ENCODE data around the gene EFCAB14. TPM values are rescaled to one million over a fixed set of nuclear protein-coding genes. Genes with fewer than 3 reads are reported as not detected.

EFCAB14 gene
- total RNA-seq, 1 experiment from 2014 or later = 52.5 TPM

DNA sequence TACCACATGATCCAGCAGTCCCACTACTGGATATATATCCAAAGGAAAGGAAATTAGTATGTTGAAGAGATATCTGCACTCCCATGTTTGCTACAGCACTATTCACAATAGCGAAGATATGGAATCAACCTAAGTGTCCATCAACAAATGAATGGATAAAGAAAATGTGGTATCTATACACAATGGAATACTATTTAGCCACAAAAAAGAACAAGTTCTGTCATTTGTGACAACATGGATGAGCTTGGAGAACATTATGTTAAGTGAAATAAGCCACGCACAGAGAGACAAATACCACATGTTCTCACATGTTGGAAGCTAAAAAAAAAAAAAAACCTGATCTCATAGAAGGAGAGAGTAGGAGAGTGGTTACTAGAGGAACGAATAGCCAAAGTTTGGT lies 68.4 kb downstream of the EFCAB14 start:
- CTCF ChIA-PET = no interaction called here
- no peak overlapping the region for H2AFZ ChIP-seq (ENCODE audit: low read depth, low read length, poor library complexity, severe bottlenecking)
- RAD21 ChIA-PET (ENCODE audit: low non-redundant PET in 1 of 2, low total read pairs in 2 of 2, uncharacterized antibody in 2 of 2, unreplicated experiment in 2 of 2) = no interaction called here
- POLR2A ChIA-PET = no interaction called here
- ATAC-seq = no peak
- H3K27me3 ChIP-seq (ENCODE audit: insufficient read depth, low read length) = no peaks in the 10 kb centered on the region
- no peaks in the 10 kb centered on the region for H3K9me2 ChIP-seq (ENCODE audit: insufficient read depth)
- no peak overlapping the region for H3K27ac ChIP-seq (ENCODE audit: low read depth, low read length)
- H3K4me2 ChIP-seq (ENCODE audit: low read length) = no peak overlapping the region
- H3K4me3 ChIP-seq (replicated peaks in 1 of 2; ENCODE audit: low read depth in 1 of 2, low read length in 2 of 2) = no peak overlapping the region
- no peaks in the 10 kb centered on the region for H3K4me1 ChIP-seq (ENCODE audit: control insufficient read depth in 1 of 2, insufficient read depth in 2 of 2, low read length in 2 of 2)
- no peak overlapping the region for H3K9ac ChIP-seq (ENCODE audit: low read length)
- H3K79me2 ChIP-seq (ENCODE audit: insufficient read depth, low read length) = no peaks in the 10 kb centered on the region
- TF ChIP-seq POLR2AphosphoS5 (IDR thresholded peaks at IDR 0.05; ENCODE audit: low read depth, low read length) (no peak), TCF7L2 (IDR thresholded peaks at IDR 0.05; ENCODE audit: borderline replicate concordance, extremely low read depth, insufficient read depth, insufficient read length) (no peak), CEBPB (IDR thresholded peaks at IDR 0.05; ENCODE audit: low read depth) (no peak), RAD21 (IDR thresholded peaks at IDR 0.05; ENCODE audit: low read depth) (no peak), SP1 (IDR thresholded peaks at IDR 0.05; ENCODE audit: low read depth) (no peak), POLR2A (IDR thresholded peaks at IDR 0.05; ENCODE audit: borderline replicate concordance, extremely low read depth, insufficient read depth, insufficient read length) (no peak), EZH2 (IDR thresholded peaks at IDR 0.05) (no peak), ZFX (IDR thresholded peaks at IDR 0.05) (no peak)
- TF ChIP-seq, protein P1, sequence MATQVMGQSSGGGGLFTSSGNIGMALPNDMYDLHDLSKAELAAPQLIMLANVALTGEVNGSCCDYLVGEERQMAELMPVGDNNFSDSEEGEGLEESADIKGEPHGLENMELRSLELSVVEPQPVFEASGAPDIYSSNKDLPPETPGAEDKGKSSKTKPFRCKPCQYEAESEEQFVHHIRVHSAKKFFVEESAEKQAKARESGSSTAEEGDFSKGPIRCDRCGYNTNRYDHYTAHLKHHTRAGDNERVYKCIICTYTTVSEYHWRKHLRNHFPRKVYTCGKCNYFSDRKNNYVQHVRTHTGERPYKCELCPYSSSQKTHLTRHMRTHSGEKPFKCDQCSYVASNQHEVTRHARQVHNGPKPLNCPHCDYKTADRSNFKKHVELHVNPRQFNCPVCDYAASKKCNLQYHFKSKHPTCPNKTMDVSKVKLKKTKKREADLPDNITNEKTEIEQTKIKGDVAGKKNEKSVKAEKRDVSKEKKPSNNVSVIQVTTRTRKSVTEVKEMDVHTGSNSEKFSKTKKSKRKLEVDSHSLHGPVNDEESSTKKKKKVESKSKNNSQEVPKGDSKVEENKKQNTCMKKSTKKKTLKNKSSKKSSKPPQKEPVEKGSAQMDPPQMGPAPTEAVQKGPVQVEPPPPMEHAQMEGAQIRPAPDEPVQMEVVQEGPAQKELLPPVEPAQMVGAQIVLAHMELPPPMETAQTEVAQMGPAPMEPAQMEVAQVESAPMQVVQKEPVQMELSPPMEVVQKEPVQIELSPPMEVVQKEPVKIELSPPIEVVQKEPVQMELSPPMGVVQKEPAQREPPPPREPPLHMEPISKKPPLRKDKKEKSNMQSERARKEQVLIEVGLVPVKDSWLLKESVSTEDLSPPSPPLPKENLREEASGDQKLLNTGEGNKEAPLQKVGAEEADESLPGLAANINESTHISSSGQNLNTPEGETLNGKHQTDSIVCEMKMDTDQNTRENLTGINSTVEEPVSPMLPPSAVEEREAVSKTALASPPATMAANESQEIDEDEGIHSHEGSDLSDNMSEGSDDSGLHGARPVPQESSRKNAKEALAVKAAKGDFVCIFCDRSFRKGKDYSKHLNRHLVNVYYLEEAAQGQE (IDR thresholded peaks at IDR 0.05; ENCODE audit: low read depth) = no peak
- TF ChIP-seq, protein P2, sequence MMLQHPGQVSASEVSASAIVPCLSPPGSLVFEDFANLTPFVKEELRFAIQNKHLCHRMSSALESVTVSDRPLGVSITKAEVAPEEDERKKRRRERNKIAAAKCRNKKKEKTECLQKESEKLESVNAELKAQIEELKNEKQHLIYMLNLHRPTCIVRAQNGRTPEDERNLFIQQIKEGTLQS (IDR thresholded peaks at IDR 0.05) = no peak
- H4K20me1 ChIP-seq (ENCODE audit: insufficient read depth) = no peaks in the 10 kb centered on the region
- intact Hi-C loops (cut with micrococcal nuclease) = no loop called here
- DNase-seq (ENCODE audit: low read depth, low spot score) = no peak
- BruUV-seq (replicated peaks) = no TSS peak
- H3K9me3 ChIP-seq (ENCODE audit: control insufficient read depth in 1 of 2, insufficient read depth in 1 of 2, low read depth in 1 of 2, low read length in 2 of 2) = no peaks in the 10 kb centered on the region
- peaks cover 3 to 27% of the 10 kb centered on the region in 2 experiments; a peak in 3 of 4 replicates for H3K36me3 ChIP-seq (ENCODE audit: control insufficient read depth in 1 of 2, insufficient read depth in 2 of 2, low read length in 2 of 2)
